ENCODE measurements around the gene TIPRL.

DNA sequence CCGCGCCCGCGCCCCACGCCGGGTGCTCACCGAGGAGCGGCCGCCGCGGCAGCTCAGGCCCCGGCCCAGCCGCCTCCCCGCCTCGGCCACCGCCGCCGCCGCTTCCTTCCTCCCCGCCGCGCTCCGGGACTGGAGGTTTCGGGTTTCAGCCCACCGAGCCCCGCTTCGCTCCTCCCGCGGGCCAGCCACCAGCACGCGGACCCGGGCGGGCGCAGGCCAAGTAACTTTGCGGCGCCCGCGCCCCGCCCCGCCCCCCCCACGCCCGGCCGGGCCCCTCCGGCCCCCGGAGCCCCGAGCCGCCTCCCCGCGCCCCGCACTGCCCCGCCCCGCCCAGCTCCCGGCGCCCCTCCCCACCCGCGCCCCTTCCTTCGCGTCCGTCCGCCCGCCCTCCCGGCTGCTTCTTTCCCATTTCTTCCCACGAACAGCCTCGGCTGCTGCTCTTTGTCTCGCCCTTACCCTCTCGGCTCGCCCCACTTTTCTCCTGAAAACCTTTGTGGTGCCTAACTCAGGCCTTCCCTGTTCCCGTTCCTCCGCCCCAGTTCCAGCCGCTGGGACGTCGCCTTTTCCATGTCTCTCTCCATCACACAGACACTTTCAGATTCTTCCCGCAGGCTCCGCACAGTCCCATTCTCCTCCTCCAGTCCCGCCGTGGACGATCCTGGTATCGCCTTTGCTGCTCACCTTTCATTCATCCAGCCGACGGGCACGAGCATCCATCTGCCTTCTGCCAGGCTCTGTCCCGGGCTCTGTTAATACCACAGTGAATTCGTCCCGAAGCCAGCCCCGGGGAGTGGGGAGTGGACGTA lies 41.9 kb upstream of the TIPRL start, which contains the start of gene GPR161:
- TF ChIP-seq CTCF (IDR thresholded peaks at IDR 0.05), result no peak
- no peak for TF ChIP-seq EP300 (IDR thresholded peaks at IDR 0.05)
